Right atrium auricular region (tissue), 2 donors: ENCODE measurements around the gene SIK3. TPM values are rescaled to one million over a fixed set of nuclear protein-coding genes. Genes with fewer than 3 reads are reported as not detected.

Experiments used
- DNase-seq: peaks from one replicate; pipeline ENCODE4 v3.0.0-alpha.2; 2019; ENCODE audit warnings: low spot score
- H3K27ac ChIP-seq, 2 donors: fragments of 200-600 bp; sonication (generic); 1 replicate in 1 of 2; 2 replicates in 1 of 2; pipeline ENCODE4 v1.5.1; 2016 to 2019
- H3K27me3 ChIP-seq, 2 donors: fragments of 200-600 bp; sonication (generic); one replicate each; pipeline versions ENCODE4 v1.5.1 to v1.6.0; 2017 to 2019
- H3K36me3 ChIP-seq: fragments of 200-600 bp; sonication (generic); one replicate; pipeline ENCODE4 v1.5.1; 2016
- H3K4me1 ChIP-seq, 2 donors: fragments of 200-600 bp; sonication (generic); one replicate each; pipeline versions ENCODE4 v1.5.1 to v1.6.0; 2017 to 2019
- H3K4me3 ChIP-seq, 2 donors: fragments of 200-600 bp; sonication (generic); 1 replicate in 1 of 2; 2 replicates in 1 of 2; pipeline ENCODE4 v1.5.1; 2017 to 2019; ENCODE audit warnings: mild to moderate bottlenecking in 1 of 2, moderate library complexity in 1 of 2
- H3K9me3 ChIP-seq, 2 donors: fragments of 200-600 bp; sonication (generic); one replicate each; pipeline ENCODE4 v1.5.1; 2019
- CTCF ChIP-seq, 2 donors: fragments of 200-600 bp; sonication (generic); IDR thresholded peaks; one replicate each; pipeline ENCODE4 v1.5.1; 2019; ENCODE audit warnings: antibody characterized with exemption in 2 of 2
- total RNA-seq, 2 donors: library from RNA; depleted of rRNA; stranded (reverse); fragments of >200 nt; gene quantifications; one replicate each; pipeline ENCODE4 v1.1.0, GENCODE V29; 2016

The SIK3 gene
- total RNA-seq, 2 donors from 2014 or later = 27.0 to 40.1 TPM

GRCh38 chr11:116833816-116834534 lies 264.3 kb downstream of the SIK3 start:
- TF ChIP-seq CTCF (IDR thresholded peaks at IDR 0.05) = no peak
- H3K27me3 ChIP-seq = no peaks in the 10 kb centered on the region
- DNase-seq = no peak
- no peak overlapping the region for H3K27ac ChIP-seq
- no peaks in the 10 kb centered on the region for H3K36me3 ChIP-seq
- H3K9me3 ChIP-seq = no peaks in the 10 kb centered on the region
- peaks cover 0 to 37% of the 10 kb centered on the region in 2 donors for H3K4me1 ChIP-seq
- no peak overlapping the region for H3K4me3 ChIP-seq

- Histone ChIP-seq H3K4me3 (no peak overlapping the region), H3K36me3 (no peaks in the 10 kb centered on the region), H3K4me1 (peaks cover 0 to 34% of the 10 kb centered on the region in 2 donors), H3K27ac (no peak overlapping the region), H3K9me3 (no peaks in the 10 kb centered on the region), H3K27me3 (no peaks in the 10 kb centered on the region)
- no peak for TF ChIP-seq CTCF (IDR thresholded peaks at IDR 0.05)
- DNase-seq = no peak
Observed at GRCh38 chr11:116833491-116833815, 264.8 kb downstream of the SIK3 start.

GRCh38 chr11:116832350-116833290 lies 265.6 kb downstream of the SIK3 start:
- Histone ChIP-seq H3K36me3 (no peaks in the 10 kb centered on the region), H3K9me3 (no peaks in the 10 kb centered on the region), H3K27ac (no peak overlapping the region), H3K4me3 (no peak overlapping the region), H3K27me3 (no peaks in the 10 kb centered on the region), H3K4me1 (peaks cover 0 to 31% of the 10 kb centered on the region in 2 donors)
- no peak for DNase-seq
- no peak for TF ChIP-seq CTCF (IDR thresholded peaks at IDR 0.05)

GRCh38 chr11:116831790-116832349 lies 266.4 kb downstream of the SIK3 start:
- no peak for TF ChIP-seq CTCF (IDR thresholded peaks at IDR 0.05)
- H3K27me3 ChIP-seq = no peaks in the 10 kb centered on the region
- no peak for DNase-seq
- no peak overlapping the region for H3K4me3 ChIP-seq
- H3K27ac ChIP-seq = no peak overlapping the region
- no peaks in the 10 kb centered on the region for H3K9me3 ChIP-seq
- peaks cover 0 to 23% of the 10 kb centered on the region in 2 donors for H3K4me1 ChIP-seq
- no peaks in the 10 kb centered on the region for H3K36me3 ChIP-seq

- Histone ChIP-seq H3K9me3 (no peaks in the 10 kb centered on the region), H3K4me1 (peaks cover 0 to 8% of the 10 kb centered on the region in 2 donors), H3K27me3 (no peaks in the 10 kb centered on the region), H3K4me3 (no peak overlapping the region), H3K36me3 (no peaks in the 10 kb centered on the region), H3K27ac (no peak overlapping the region)
- DNase-seq = no peak
- no peak for TF ChIP-seq CTCF (IDR thresholded peaks at IDR 0.05)
Observed at GRCh38 chr11:116830184-116830912, 267.9 kb downstream of the SIK3 start.
